ENCODE measurements around the gene ZNF609.
A peak's percentile ranks its signal among the peaks of the same experiment; 100 is the strongest.

Gene ZNF609

GRCh38 chr15:64645995-64646394, 185.6 kb downstream of the ZNF609 start:
- DNase-seq (ENCODE audit: low spot score), result no peak

GRCh38 chr15:64647367-64647766, 187.0 kb downstream of the ZNF609 start:
- DNase-seq (ENCODE audit: low spot score), result no peak

- DNase-seq (ENCODE audit: low spot score), result no peak
These were observed 190.2 kb downstream of the ZNF609 start for GRCh38 chr15:64650552-64650951.

DNA sequence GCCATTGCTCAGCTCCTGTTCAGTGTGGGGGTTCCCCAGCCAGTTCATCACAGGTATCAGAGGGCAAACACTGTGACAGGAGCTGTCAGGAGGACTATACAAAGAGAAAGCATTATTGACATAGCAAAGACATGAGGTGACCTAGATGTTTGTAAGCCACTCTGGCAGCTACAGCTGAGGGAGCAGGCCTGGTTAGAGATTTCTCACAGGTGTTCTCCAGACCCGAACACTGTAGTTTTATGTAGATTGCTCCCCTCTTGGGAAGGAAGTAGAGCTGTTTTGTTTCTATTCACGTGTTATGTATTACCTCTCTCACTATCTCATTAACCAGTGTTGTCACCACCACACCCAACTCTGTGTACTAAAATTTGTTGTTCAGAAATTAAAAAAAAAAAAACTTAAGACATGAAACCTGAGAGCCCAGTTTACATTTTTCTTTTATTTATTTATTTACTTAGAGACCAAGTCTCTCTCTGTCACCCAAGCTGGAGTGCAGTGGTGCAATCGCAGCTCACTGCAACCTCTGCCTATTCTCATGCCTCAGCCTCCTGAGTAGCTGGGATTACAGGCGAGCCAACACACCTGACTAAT, 191.3 kb downstream of the ZNF609 start:
- DNase-seq (ENCODE audit: low spot score), result no peak

GRCh38 chr15:64653757-64654156, 193.4 kb downstream of the ZNF609 start:
- peak; percentile 20 for DNase-seq (ENCODE audit: low spot score)

GRCh38 chr15:64656508-64656907, 196.1 kb downstream of the ZNF609 start:
- no peak for DNase-seq (ENCODE audit: low spot score)

GRCh38 chr15:64665179-64665578, 204.8 kb downstream of the ZNF609 start:
- no peak for DNase-seq (ENCODE audit: low spot score)

DNA sequence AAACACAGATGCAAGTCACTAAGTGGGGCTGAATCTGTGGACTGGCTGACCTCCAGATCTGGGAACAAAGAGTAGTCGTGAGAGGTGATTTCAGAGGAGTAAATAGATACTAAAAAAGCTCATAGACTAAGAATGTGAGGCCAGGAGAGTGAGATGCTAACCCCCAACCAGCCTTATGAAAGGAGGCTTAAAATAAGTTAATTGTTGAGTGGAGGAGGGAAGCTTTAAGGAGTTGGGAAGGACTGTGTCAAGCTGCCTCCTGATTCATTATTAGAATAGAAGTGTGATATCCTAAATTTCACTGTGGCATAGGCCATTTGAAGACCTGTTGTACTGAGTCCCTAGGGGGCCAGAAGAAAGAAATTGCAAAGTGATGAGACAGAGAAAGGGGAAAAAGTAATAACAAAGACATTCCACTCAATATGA, 207.4 kb downstream of the ZNF609 start:
- no peak for DNase-seq (ENCODE audit: low spot score)

- no peak for DNase-seq (ENCODE audit: low spot score)
These were observed 213.5 kb downstream of the ZNF609 start for GRCh38 chr15:64673866-64674265.

GRCh38 chr15:64678126-64678819, 217.9 kb downstream of the ZNF609 start:
- no peak for DNase-seq (ENCODE audit: low spot score)

DNA sequence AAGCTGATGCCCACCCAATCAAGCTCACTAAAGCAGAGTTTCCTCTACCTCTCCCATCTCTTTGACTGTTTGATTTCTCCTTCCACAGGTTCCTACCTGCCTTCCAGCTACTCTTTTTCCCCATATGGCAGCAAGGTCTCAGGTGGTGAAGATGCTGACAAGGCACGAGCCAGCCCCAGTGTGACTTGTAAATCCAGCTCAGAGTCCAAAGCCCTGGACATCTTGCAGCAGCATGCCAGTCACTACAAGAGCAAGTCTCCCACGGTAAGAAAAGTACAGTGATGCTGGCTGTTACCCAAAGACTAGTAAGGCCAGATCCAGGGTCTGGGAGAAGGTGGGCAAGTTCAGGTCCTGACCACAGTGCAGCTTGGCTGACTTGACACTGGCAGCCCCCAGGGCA, 219.7 kb downstream of the ZNF609 start:
- DNase-seq (ENCODE audit: low spot score), result no peak

- DNase-seq (ENCODE audit: low spot score), result peak; percentile 77
These were observed 221.1 kb downstream of the ZNF609 start for GRCh38 chr15:64681424-64682024.

GRCh38 chr15:64682255-64682654, 221.9 kb downstream of the ZNF609 start:
- no peak for DNase-seq (ENCODE audit: low spot score)

DNA sequence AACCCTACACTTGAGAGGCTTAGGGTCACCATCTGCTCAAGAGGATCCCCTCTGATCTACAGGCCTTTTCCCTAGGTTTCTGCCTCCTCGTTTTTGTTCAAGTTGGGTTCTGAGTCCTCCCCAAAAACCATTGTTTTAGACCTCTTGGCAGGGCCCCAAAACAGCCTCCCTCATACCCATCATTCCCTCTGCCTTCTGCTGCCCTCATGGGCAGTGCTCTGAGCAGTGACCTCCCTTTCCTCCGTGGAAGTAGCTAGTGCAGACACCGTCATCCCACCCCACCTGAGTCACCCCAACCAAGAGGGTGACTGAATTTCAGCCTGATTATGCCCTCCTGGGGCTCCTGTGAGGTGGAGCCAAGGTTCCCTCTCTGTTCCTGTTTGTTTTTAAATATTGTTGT, 223.0 kb downstream of the ZNF609 start:
- no peak for DNase-seq (ENCODE audit: low spot score)

DNA sequence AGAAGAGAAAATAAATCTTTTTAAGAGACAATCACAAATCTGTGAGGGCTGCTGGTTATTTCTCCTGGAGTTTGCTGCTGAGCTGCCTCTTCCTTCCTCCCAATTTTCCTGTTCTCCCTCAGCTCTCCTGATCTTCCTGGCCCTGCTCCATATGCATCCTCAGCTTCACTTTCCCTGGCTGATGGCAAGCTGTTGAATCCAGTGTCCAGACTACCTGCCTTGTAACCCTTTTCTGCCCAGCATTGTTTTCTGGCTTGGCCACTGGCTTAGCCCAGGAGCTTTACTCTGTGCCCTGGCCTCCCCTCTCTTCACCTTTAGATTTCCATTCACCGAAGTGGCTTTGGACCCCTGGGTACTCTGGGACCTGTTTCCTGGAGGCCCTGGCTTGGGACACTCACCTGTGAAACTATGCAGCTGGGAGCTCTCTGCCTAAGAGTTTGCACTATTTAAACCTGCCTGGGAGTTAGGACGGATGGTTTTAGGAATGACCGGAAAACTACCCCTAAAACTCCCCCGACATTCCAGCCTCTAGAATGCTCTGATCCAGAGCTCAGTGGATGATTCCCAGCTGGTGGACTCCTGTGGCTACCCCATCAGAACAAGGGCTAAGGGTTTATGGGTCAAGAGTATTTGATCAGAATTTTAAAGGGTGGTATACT, 225.0 kb downstream of the ZNF609 start:
- no peak for DNase-seq (ENCODE audit: low spot score)

DNA sequence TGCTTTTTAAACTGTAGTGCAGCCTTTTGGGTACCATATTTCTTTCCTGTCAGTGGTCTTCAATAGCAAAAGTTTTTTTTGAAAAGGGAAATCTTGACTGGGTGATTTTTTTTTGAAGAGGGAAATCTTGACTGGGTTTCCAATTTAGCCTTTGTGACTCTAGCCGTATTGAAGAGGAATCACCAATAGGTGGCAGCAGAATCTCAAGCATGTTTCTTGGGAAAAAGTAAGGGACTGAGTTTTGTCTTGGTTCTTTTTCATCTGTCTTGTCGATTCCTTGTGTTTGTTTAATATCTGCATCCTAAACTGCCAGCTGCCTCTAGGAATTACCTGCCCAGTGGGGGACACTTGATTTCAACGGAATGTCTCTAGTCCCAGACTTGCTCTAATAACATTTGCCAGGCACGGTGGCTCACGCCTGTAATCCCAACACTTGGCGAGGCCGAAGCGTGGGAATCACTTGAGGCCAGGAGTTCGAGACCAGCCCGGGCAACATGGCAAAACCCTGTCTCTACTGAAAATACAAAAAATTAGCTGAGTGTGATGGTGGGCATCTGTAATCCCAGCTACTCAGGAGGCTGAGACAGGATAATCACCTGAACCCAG, 225.9 kb downstream of the ZNF609 start:
- DNase-seq (ENCODE audit: low spot score), result peak; percentile 72

- no peak for DNase-seq (ENCODE audit: low spot score)
These were observed 226.8 kb downstream of the ZNF609 start for GRCh38 chr15:64687172-64687571.

DNA sequence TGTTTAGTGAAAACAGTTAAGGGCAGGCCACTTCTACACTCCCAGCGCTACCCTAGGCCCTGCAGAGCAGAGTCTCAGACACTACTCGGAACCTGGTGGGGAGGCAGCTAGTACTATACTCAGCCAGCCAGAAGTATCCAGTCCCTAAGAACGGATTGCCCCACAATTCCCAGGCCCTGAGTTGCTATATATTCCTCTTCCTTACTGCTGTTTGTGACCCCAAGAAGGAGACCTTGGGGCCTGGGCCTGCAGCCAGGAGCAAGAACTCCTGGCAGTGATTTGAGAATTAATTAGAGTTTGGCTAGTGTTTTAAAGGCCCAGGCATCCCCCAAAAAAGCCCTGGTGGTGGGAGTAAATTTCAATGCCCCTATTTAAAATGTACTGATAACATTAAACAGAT, 227.3 kb downstream of the ZNF609 start:
- DNase-seq (ENCODE audit: low spot score), result no peak

- DNase-seq (ENCODE audit: low spot score), result no peak
These were observed 228.4 kb downstream of the ZNF609 start for GRCh38 chr15:64688770-64689169.

GRCh38 chr15:64690008-64690407, 229.6 kb downstream of the ZNF609 start:
- DNase-seq (ENCODE audit: low spot score), result no peak

GRCh38 chr15:64690578-64691296, 230.4 kb downstream of the ZNF609 start:
- DNase-seq (ENCODE audit: low spot score), result no peak
